H1 (cell line): ENCODE measurements around the gene DNAJB12. TPM values are rescaled to one million over a fixed set of nuclear protein-coding genes. Genes with fewer than 3 reads are reported as not detected.

Experiments used
- CTCF ChIA-PET: fragments of 300-600 bp; sonication (Branson Sonifier 250); formaldehyde crosslinking; loops from one replicate; lab custom pipeline; 2021; ENCODE audit not compliant: partially characterized antibody; lab: Charles Lee
- POLR2A ChIA-PET: fragments of 300-600 bp; sonication (Branson Sonifier 250); formaldehyde crosslinking; loops from one replicate; lab custom pipeline; 2021; ENCODE audit warnings: inconsistent platforms; ENCODE audit not compliant: partially characterized antibody; lab: Charles Lee
- DNase-seq, 2 experiments: peaks; one replicate each; pipeline versions ENCODE4 v3.0.0 to v3.0.0-alpha.2; 2010 to 2022; ENCODE audit warnings: low spot score in 2 of 2, low read depth in 1 of 2, mixed read lengths in 1 of 2
- FAIRE-seq: peaks from 2 replicates; lab custom pipeline; 2011; peaks lifted over from hg19 to GRCh38; lab: Jason Lieb, UNC
- H2AFZ ChIP-seq: 2 replicates; pipeline ENCODE4 v1.8.1; 2012; ENCODE audit warnings: low read length, inconsistent platforms
- H2AK5ac ChIP-seq: 2 replicates; pipeline ENCODE4 v1.6.1; 2013; ENCODE audit warnings: low read depth, low read length
- H2BK120ac ChIP-seq: replicated peaks from 2 replicates; pipeline ENCODE3; 2013; ENCODE audit warnings: low read depth, low read length, inconsistent platforms
- H2BK12ac ChIP-seq: 2 replicates; pipeline ENCODE4 v1.6.1; 2013; ENCODE audit warnings: low read depth, low read length
- H2BK15ac ChIP-seq: 2 replicates; pipeline ENCODE4 v1.6.1; 2013; ENCODE audit warnings: low read length
- H2BK20ac ChIP-seq: 2 replicates; pipeline ENCODE4 v1.6.1; 2013; ENCODE audit warnings: low read length
- H2BK5ac ChIP-seq: 2 replicates; pipeline ENCODE4 v1.6.1; 2013; ENCODE audit warnings: low read depth, low read length
- H3K14ac ChIP-seq: 2 replicates; pipeline ENCODE4 v1.6.1; 2013; ENCODE audit warnings: inconsistent platforms; ENCODE audit not compliant: insufficient read length
- H3K18ac ChIP-seq: 2 replicates; pipeline ENCODE4 v1.6.1; 2013; ENCODE audit warnings: low read length; ENCODE audit errors: extremely low read depth
- H3K23ac ChIP-seq: 2 replicates; pipeline ENCODE4 v1.6.1; 2013; ENCODE audit warnings: inconsistent platforms; ENCODE audit not compliant: insufficient read length
- H3K23me2 ChIP-seq: 2 replicates; pipeline ENCODE4 v1.6.1; 2013; ENCODE audit warnings: low read depth, low read length
- H3K27ac ChIP-seq: 2 replicates; pipeline ENCODE4 v1.6.1; 2011; ENCODE audit warnings: low read depth, low read length, inconsistent platforms
- H3K27me3 ChIP-seq, 4 experiments: replicated peaks in 1 of 4; 1 replicate in 1 of 4; 2 replicates in 3 of 4; pipeline versions ENCODE4 v1.6.1 to v1.8.1; 2011 to 2013; ENCODE audit warnings: low read length in 3 of 4, mild to moderate bottlenecking in 3 of 4, inconsistent platforms in 2 of 4, mixed read lengths in 2 of 4, moderate library complexity in 1 of 4; ENCODE audit not compliant: control insufficient read depth in 3 of 4, insufficient read depth in 3 of 4; ENCODE audit errors: extremely low read depth in 1 of 4
- H3K36me3 ChIP-seq, 4 experiments: 2 replicates each; pipeline versions ENCODE4 v1.6.1 to v1.8.1; 2011 to 2013; ENCODE audit warnings: mild to moderate bottlenecking in 4 of 4, low read length in 3 of 4, moderate library complexity in 2 of 4, control low read depth in 1 of 4, inconsistent platforms in 1 of 4; ENCODE audit not compliant: insufficient read depth in 4 of 4, control insufficient read depth in 2 of 4
- H3K4ac ChIP-seq: replicated peaks from 2 replicates; pipeline ENCODE3; 2013; ENCODE audit warnings: low read length, low read depth, mixed read lengths, inconsistent platforms; ENCODE audit not compliant: insufficient read length
- H3K4me1 ChIP-seq, 4 experiments: replicated peaks in 1 of 4; 1 replicate in 1 of 4; 2 replicates in 3 of 4; pipeline versions ENCODE4 v1.6.1 to v1.8.1; 2011 to 2013; ENCODE audit warnings: low read length in 3 of 4, inconsistent platforms in 2 of 4, mixed read lengths in 1 of 4; ENCODE audit not compliant: insufficient read depth in 4 of 4, control insufficient read depth in 3 of 4
- H3K4me2 ChIP-seq, 2 experiments: 2 replicates each; pipeline versions ENCODE4 v1.6.1 to v1.8.1; 2011 to 2013; ENCODE audit warnings: low read depth in 2 of 2, low read length in 2 of 2, control low read depth in 1 of 2, inconsistent platforms in 1 of 2, mild to moderate bottlenecking in 1 of 2; ENCODE audit not compliant: insufficient read depth in 1 of 2
- H3K4me3 ChIP-seq, 4 experiments: fragments of 200-600, 300-600 bp in 1 of 4; sonication (generic), shearing (Covaris generic), sonication (Bioruptor Twin) in 1 of 4; 2 replicates each; pipeline versions ENCODE4 v1.5.1 to v1.8.1; 2011 to 2016; ENCODE audit warnings: low read length in 4 of 4, low read depth in 3 of 4, control low read depth in 2 of 4, inconsistent platforms in 2 of 4, mild to moderate bottlenecking in 2 of 4, mixed read lengths in 1 of 4, moderate library complexity in 1 of 4; ENCODE audit not compliant: insufficient read depth in 2 of 4; ENCODE audit errors: extremely low read depth in 1 of 4
- H3K56ac ChIP-seq: replicated peaks from 2 replicates; pipeline ENCODE3; 2013; ENCODE audit warnings: low read depth, mild to moderate bottlenecking, mixed read lengths, low read length, inconsistent platforms; ENCODE audit not compliant: insufficient read length
- H3K79me1 ChIP-seq: 2 replicates; pipeline ENCODE4 v1.6.1; 2013; ENCODE audit warnings: low read depth, low read length, control low read depth
- H3K79me2 ChIP-seq, 2 experiments: 2 replicates each; pipeline versions ENCODE4 v1.6.1 to v1.8.1; 2012 to 2013; ENCODE audit warnings: low read length in 2 of 2, mild to moderate bottlenecking in 2 of 2, inconsistent platforms in 1 of 2; ENCODE audit not compliant: insufficient read depth in 2 of 2, control insufficient read depth in 1 of 2
- H3K9ac ChIP-seq, 4 experiments: replicated peaks in 1 of 4; 1 replicate in 1 of 4; 2 replicates in 3 of 4; pipeline versions ENCODE4 v1.6.1 to v1.8.1; 2011 to 2013; ENCODE audit warnings: low read depth in 3 of 4, low read length in 3 of 4, control low read depth in 2 of 4, mild to moderate bottlenecking in 2 of 4, moderate library complexity in 2 of 4, inconsistent platforms in 1 of 4; ENCODE audit errors: extremely low read depth in 1 of 4
- H3K9me3 ChIP-seq, 2 experiments: 2 replicates each; pipeline versions ENCODE4 v1.6.1 to v1.8.1; 2012 to 2013; ENCODE audit warnings: mild to moderate bottlenecking in 2 of 2, moderate library complexity in 2 of 2, control low read depth in 1 of 2, inconsistent platforms in 1 of 2, low read depth in 1 of 2, low read length in 1 of 2, mixed read lengths in 1 of 2; ENCODE audit not compliant: insufficient read depth in 2 of 2
- H4K20me1 ChIP-seq, 2 experiments: replicated peaks in 1 of 2; 2 replicates each; pipeline versions ENCODE3 to v1.8.1; 2011 to 2013; ENCODE audit warnings: inconsistent platforms in 2 of 2, low read length in 2 of 2, mild to moderate bottlenecking in 1 of 2; ENCODE audit not compliant: insufficient read depth in 2 of 2, control insufficient read depth in 1 of 2
- H4K5ac ChIP-seq: 2 replicates; pipeline ENCODE4 v1.6.1; 2013; ENCODE audit warnings: low read length, low read depth, mixed read lengths, inconsistent platforms; ENCODE audit not compliant: insufficient read length
- H4K8ac ChIP-seq: 2 replicates; pipeline ENCODE4 v1.8.0; 2013; ENCODE audit warnings: mild to moderate bottlenecking, moderate library complexity, low read length, inconsistent platforms; ENCODE audit not compliant: insufficient read depth; ENCODE audit errors: extremely low read depth
- H4K91ac ChIP-seq: replicated peaks from 2 replicates; pipeline ENCODE3; 2013; ENCODE audit warnings: low read length, mixed read lengths, inconsistent platforms; ENCODE audit not compliant: insufficient read length
- BRCA1 ChIP-seq: IDR thresholded peaks from 2 replicates; pipeline ENCODE4 v1.6.1; 2012; ENCODE audit warnings: low read depth, low read length, improper control_type of control experiment
- CTCF ChIP-seq, 3 experiments: IDR thresholded peaks; 1 replicate in 2 of 3; 2 replicates in 1 of 3; pipeline versions ENCODE4 v1.5.1 to v1.6.1; 2011; ENCODE audit warnings: low read length in 3 of 3, mild to moderate bottlenecking in 3 of 3, inconsistent platforms in 2 of 3, low read depth in 1 of 3, moderate library complexity in 1 of 3; ENCODE audit not compliant: insufficient read depth in 1 of 3; ENCODE audit errors: control extremely low read depth in 1 of 3
- GTF2F1 ChIP-seq: IDR thresholded peaks from 2 replicates; pipeline ENCODE4 v1.6.1; 2012; ENCODE audit warnings: low read depth, low read length, improper control_type of control experiment, borderline replicate concordance
- HDAC6 ChIP-seq: IDR thresholded peaks from one replicate; pipeline ENCODE4 v1.7.1; 2012; ENCODE audit warnings: low read depth, mild to moderate bottlenecking, inconsistent platforms, low read length, moderate library complexity
- JUN ChIP-seq: IDR thresholded peaks from 2 replicates; pipeline ENCODE4 v1.6.1; 2011; ENCODE audit warnings: low read depth, mild to moderate bottlenecking, improper control_type of control experiment, low read length
- SAP30 ChIP-seq: fragments of 300-600 bp; sonication (generic); IDR thresholded peaks from 2 replicates; pipeline ENCODE4 v1.7.1; 2012; ENCODE audit warnings: low read length, moderate library complexity, mild to moderate bottlenecking, inconsistent platforms; ENCODE audit not compliant: insufficient read depth, insufficient replicate concordance
- TAF1 ChIP-seq: IDR thresholded peaks from 2 replicates; pipeline ENCODE4 v1.6.1; 2011; ENCODE audit warnings: mild to moderate bottlenecking, low read depth, low read length
- WGBS, 2 experiments: shearing (Covaris generic) in 1 of 2; methylation state at CpG; one replicate each; pipeline versions ENCODE4 v1.1.6 to v1.1.7; 2013 to 2015; ENCODE audit warnings: low lambda C conversion rate in 2 of 2, mixed read lengths in 2 of 2, inconsistent platforms in 1 of 2, low coverage in 1 of 2, missing lambda C conversion rate in 1 of 2; ENCODE audit not compliant: insufficient replicate concordance in 2 of 2, insufficient coverage in 1 of 2, insufficient read length in 1 of 2; ENCODE audit errors: extremely low coverage in 1 of 2, missing lambda C conversion rate in 1 of 2; 5-methylcytosine and 5-hydroxymethylcytosine counted together
- polyA plus RNA-seq, 7 experiments: library from polyadenylated mRNA; depleted of rRNA in 3 of 7; stranded (reverse) in 5 of 7; unstranded in 2 of 7; fragments of >200 nt in 5 of 7; fragments of 200-250 nt in 2 of 7; gene quantifications; 1 replicate in 5 of 7; 2 replicates in 1 of 7; 4 replicates in 1 of 7; pipeline versions ENCODE4 v1.2.1 to v1.2.3, GENCODE V29; 2011 to 2013; ENCODE audit warnings: missing spikeins in 2 of 7, mixed read lengths in 2 of 7
- total RNA-seq: library from RNA; stranded (reverse); fragmentation: NEBNext Ultra II Directional; extraction: Animal tissue kit (Norgen Biotek cat#: 25700); gene quantifications from 2 replicates; pipeline ENCODE4 v1.2.1, GENCODE V29; 2021

DNAJB12 gene
- total and polyA plus RNA-seq, 2 of the 8 experiments (the other 6 are each of a cell fraction or from before 2014, with no cell fraction given), result 10.8 to 20.5 TPM

- Histone ChIP-seq H4K20me1 (no peaks in the 10 kb centered on the region), H3K4me1 (peaks cover 5 to 21% (median 12%) of the 10 kb centered on the region in 4 experiments), H3K4ac (peak overlapping the region; percentile 80), H3K27ac (peak overlapping the region; percentile 51), H3K27me3 (no peaks in the 10 kb centered on the region; a peak in 1 of 7 replicates), H3K79me1 (no peaks in the 10 kb centered on the region), H3K4me3 (peak overlapping the region; percentile 43 to 70 (median 56)), H2AK5ac (peak overlapping the region; percentile 91), H2BK20ac (peak overlapping the region; percentile 24), H3K14ac (no peak overlapping the region), H4K8ac (peak overlapping the region; percentile 85), H2BK120ac (peak overlapping the region; percentile 93), H4K91ac (peak overlapping the region; percentile 94), H3K56ac (peak overlapping the region; percentile 38), H2AFZ (peak overlapping the region; percentile 47; the same call in 1 of the 2 replicates), H2BK12ac (peak overlapping the region; percentile 80), H2BK5ac (peak overlapping the region; percentile 92), H3K23me2 (peaks cover 5% of the 10 kb centered on the region; the same call in 1 of the 2 replicates), H4K5ac (peak overlapping the region; percentile 1), H2BK15ac (peak overlapping the region; percentile 93), H3K4me2 (peak overlapping the region; percentile 60 to 84), H3K23ac (no peak overlapping the region), H3K36me3 (no peaks in the 10 kb centered on the region), H3K18ac (peak overlapping the region; percentile 81), H3K79me2 (no peaks in the 10 kb centered on the region), H3K9ac (peak overlapping the region in 3 of 4 experiments; percentile 34 to 55 (median 49); a peak in 5 of 7 replicates), H3K9me3 (no peaks in the 10 kb centered on the region; a peak in 1 of 4 replicates)
- FAIRE-seq (no peak), DNase-seq (peak; percentile 77 to 96)
- ChIA-PET POLR2A (interaction anchor here (1.1 to 3.5 kb wide), 10 partner anchors 11 to 82 kb away, joined by 3 to 54 read pairs (median 6); partner anchors contain the start of genes ANAPC16, ASCC1 and DDIT4), CTCF (interaction anchor here (1.0 to 1.8 kb wide), 4 partner anchors 23 to 166 kb away, joined by 3 to 12 read pairs (median 6); no protein-coding TSS in a partner anchor)
- 11% methylated on average over 43 of the region's 55 CpGs; no CpG with 5 or more reads in 1 of the 2 experiments for WGBS, 2 experiments
- TF ChIP-seq CTCF (IDR thresholded peaks at IDR 0.05; ENCODE audit: control extremely low read depth in 1 of 3, insufficient read depth in 1 of 3, low read depth in 1 of 3, low read length in 3 of 3) (peak in 1 of 3 experiments; percentile 5; a peak in 1 of 4 replicates), TAF1 (peak; percentile 38; the same call in 1 of the 2 replicates), HDAC6 (no peak), SAP30 (no peak), GTF2F1 (no peak), JUN (0 out of 2 replicates have a peak, but pooled peaks have one; percentile 27), BRCA1 (no peak)
These were observed 56.7 kb downstream of the DNAJB12 start for GRCh38 chr10:72297805-72298591.
